HG03439 (cell line): Measurements from ENCODE around the gene SLC4A11.
"Not testable (repeated sequence)": the region's sequence is repeated elsewhere in the genome, so short reads cannot be mapped to it uniquely, and the experiment has no call there.

ENCODE experiments used
- ATAC-seq: cut with Tn5 transposase; IDR thresholded peaks from one replicate; pipeline ENCODE4 v1.9.1; 2021; ENCODE audit warnings: mild to moderate bottlenecking, moderate library complexity; ENCODE audit not compliant: unreplicated experiment

SLC4A11 gene

GRCh38 chr20:3204124-3204794, 34.7 kb downstream of the SLC4A11 start, which contains the start of gene DDRGK1:
TSS of gene DDRGK1 (minus strand) at chr20:3204682. CDS start at chr20:3204627, 55 bp downstream.
- peak; percentile 71 for ATAC-seq

- peak; percentile 23 for ATAC-seq
Measured at GRCh38 chr20:3203315-3204123, 35.5 kb downstream of the SLC4A11 start.

- peak; percentile 16 for ATAC-seq
Measured at GRCh38 chr20:3202965-3203314, 36.0 kb downstream of the SLC4A11 start.

- ATAC-seq: no peak
Measured at GRCh38 chr20:3199976-3200755, 38.8 kb downstream of the SLC4A11 start.

GRCh38 chr20:3199206-3199605, 39.8 kb downstream of the SLC4A11 start:
- ATAC-seq: no peak

DNA sequence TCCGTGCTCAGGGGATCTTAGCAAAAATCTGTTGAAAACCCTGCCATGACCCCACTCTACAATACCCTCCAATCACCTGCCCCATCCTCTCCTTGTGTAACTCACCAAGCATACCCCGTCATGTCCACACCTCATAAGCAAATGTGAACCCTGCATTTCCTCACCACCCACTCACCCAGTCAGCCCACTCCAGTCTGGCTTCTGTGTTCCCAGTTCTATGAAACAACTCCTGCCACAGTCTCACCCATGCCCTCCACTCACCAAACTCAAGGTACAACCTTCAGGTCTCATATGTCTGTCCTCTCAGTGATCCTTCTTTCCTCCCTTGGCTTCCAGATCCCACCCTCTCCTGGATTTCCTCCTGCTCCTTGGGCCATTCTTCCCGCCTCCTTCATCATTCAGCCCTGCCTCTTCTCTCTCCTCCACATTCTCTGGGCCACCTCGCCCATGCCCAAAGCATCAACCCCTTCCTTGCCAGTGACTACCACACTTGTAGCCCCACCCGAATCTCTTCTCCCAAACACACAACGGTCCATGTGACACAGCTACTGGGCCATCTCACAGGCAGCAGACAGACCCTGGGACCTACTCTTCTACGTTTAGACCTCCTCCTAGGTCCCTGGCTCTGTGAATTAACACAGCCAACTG, 43.3 kb downstream of the SLC4A11 start:
- ATAC-seq: no peak

DNA sequence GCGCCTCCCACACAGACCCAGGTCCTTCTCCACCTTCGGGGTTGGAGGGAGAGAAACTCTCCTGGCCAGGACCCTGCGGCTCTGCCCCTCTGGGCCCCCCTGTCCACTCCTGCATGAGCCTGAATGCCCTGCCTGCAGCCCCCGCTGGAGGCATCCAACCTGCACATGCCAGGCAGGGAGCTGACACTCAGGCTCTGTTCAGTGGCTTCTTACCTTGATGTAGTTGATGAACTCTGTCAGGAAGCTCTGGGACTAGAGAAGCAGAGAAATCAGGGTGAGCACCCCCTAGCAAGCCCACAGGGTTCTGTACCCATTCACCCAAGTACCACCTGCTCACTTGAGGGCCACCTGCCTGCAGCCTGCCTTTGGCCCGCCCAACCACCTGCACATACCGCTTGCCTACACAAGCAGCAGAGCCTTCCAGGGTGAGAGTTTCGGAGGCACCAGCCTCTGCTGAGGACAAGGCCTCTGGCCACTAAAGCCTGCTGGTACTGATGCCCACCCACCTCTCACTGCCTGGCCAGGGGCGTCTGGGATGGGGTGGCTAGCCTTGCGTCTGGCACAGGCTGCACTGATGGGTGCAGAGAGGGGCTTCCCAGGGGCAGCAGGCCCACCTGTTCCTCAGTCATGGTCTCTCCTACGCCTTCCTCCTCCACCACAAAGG, 44.2 kb downstream of the SLC4A11 start:
- ATAC-seq: no peak

- no peak for ATAC-seq
Measured at GRCh38 chr20:3193806-3194616, 45.0 kb downstream of the SLC4A11 start.

DNA sequence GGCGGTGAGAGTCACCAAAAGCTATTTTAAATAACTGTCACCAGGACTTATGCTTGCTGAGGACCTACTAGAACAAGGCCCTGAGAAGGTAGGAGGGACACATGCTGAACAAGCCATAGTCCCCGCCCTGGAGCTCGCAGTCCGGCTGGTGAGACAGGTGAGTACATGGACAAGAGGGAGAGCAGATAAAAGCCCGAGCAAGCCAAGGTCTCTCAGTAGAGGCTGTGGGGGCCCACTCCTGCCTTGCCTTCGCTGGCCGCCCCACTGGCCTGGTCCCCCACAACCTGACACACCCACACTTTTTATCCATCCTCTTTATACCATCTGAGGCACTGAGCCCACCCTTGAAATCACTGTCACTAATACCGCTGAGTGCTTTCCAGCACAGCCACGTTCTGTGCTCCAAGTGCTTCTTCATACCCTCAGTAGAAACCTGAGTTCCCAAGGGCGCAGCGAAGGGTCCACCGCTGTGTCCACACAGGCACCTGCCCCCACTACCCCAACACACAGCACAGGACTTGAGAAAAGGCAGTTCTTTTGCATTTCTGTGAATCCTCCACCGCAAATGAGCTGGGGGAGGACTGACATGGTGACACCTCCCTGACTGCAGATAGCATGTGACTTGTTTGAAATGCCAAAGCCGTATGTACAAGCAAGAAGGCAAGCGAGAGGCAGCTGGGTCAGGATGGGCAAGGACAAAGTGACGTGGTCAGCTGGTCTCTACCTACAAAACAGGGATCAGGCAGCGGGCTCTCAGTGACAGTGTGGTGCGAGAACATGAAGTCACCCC, 46.6 kb downstream of the SLC4A11 start:
- no peak for ATAC-seq

DNA sequence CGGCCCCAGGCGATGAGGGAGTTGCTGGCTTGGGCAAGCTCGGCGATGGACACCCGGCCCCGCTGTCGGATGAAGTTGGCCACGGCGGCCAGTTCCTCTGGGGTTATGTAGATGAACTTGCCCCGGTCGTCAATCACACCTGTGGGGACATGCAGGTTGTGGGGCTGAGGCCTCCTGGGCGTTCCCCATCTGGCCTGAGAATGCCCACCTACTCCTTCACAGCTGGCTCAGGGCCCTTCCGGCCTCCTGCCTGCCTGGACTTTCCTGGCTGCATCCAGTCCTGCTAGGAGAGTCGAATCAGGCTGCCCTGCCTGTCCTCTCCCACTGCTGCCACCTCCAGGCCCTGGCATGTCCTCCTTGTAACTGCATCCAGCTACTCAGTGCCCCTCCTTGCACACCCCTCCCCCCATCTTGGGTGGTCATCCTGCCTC, 48.3 kb downstream of the SLC4A11 start:
- no peak for ATAC-seq

- no peak for ATAC-seq
Measured at GRCh38 chr20:3189561-3190131, 49.3 kb downstream of the SLC4A11 start.

- ATAC-seq: no peak
Measured at GRCh38 chr20:3188823-3189413, 50.1 kb downstream of the SLC4A11 start.

GRCh38 chr20:3187861-3188260, 51.1 kb downstream of the SLC4A11 start:
- not testable (repeated sequence) for ATAC-seq

DNA sequence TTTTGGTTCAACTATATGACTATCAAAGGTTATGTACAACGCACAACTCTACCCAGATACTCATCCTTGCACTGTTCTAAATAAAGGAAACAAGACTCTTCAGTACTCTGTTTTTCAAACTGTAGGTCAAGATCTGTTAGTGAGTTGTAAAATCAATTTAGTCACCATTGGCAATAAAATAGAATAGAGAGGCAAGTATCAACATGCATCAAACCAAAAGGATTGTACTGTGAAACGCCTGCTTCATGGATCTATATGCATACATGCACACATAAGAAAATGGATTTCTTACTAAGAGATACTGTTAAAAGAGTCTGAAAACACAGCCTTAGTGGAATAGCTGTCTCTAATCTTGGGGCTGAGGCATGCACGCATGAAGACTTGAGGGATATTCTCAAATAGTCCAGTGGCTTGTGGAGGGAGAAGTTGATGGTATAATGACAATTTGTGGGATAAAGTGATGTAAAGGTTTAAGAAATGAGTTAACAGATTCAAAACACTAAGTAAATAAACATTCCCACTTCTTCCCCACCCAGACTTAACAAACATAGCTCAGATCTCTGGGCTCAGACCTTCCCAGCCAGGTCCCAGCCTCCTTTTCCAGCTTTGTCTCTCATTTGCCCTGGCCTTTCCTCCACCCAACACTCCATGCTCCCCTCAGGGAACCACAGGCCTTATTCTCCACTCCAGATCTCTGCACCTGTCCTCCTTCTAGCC, 54.9 kb downstream of the SLC4A11 start:
- ATAC-seq: no peak

DNA sequence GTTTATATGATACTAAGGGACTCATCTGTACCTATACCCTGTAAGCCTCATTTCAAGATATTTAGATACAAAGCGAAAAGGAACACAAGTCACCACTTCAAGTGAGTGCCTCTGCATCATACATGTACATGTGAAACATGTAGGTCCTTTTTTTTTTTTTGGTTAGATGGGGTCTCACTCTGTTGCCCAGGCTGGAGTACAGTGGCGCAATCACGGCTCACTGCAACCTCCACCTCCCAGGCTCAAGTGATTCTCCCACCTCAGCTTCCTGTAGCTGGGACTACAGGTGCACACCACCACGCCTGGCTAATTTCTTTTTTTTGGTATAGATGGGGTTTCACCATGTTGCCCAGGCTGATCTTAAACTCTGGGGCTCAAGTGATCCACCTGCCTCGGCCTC, 56.6 kb downstream of the SLC4A11 start:
- ATAC-seq: not testable (repeated sequence)

DNA sequence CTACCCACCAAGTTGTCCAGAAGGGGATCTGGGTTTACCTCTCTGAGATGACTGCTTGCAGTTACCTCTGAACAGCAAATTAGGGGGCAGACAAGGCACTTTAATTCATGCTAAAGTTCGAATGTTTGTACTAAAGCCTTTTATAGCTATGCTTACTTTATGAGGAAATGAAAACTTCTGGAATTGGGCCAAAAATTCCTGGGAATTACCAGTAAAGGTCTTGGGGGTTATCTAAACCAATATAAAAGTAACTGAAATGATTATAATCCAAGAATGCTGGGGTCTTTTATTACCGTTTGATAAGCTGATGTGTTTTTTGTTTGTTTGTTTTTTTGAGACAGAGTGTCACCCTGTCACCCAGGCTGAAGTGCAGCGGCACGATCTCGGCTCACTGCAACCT, 57.7 kb downstream of the SLC4A11 start:
- no peak for ATAC-seq

GRCh38 chr20:3180319-3180718, 58.7 kb downstream of the SLC4A11 start:
- no peak for ATAC-seq
